ENCODE results near the gene BTBD10.

The BTBD10 gene

DNA sequence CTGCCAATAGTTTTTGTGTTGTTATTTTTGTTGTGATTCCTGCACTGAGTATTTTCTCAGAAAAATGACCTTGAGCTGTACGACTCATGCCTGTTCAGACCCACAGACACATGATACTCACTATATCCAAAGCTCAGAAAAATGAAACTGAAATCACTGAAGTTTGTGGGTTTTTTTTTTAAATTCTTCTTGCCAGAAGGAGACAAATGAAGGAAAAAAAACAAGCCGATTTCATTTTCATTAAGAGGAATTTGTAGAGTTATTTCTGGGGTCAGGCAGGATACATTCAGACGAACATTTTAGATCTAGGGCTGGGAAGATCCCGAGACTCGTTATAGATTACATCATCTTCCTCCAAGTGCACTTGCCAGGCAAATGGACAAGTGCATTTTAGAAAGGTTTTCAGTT is 125.0 kb downstream of the BTBD10 start:
- no peak for DNase-seq

Data from NCI-H2029 (cell line).